Neutrophil (primary cell): ENCODE results near the gene RAVER1.
A peak's percentile ranks its signal among the peaks of the same experiment; 100 is the strongest.

Source experiments
- H3K27ac ChIP-seq: fragments of 200-600 bp; sonication (generic); 2 replicates; pipeline ENCODE4 v1.5.1; 2016; ENCODE audit warnings: mild to moderate bottlenecking, moderate library complexity
- H3K27me3 ChIP-seq: fragments of 200-600 bp; sonication (generic); 2 replicates; pipeline ENCODE4 v1.6.0; 2016; ENCODE audit warnings: mild to moderate bottlenecking
- H3K36me3 ChIP-seq: fragments of 200-600 bp; sonication (generic); 2 replicates; pipeline ENCODE4 v1.5.1; 2017
- H3K4me1 ChIP-seq, 2 experiments: fragments of 200-600 bp in 1 of 2; sonication (generic) in 1 of 2; 1 replicate in 1 of 2; 2 replicates in 1 of 2; pipeline versions ENCODE4 v1.5.1 to v1.6.1; 2013 to 2016; ENCODE audit warnings: low read depth in 1 of 2, low read length in 1 of 2, mild to moderate bottlenecking in 1 of 2, moderate library complexity in 1 of 2; ENCODE audit not compliant: control insufficient read depth in 1 of 2, insufficient read depth in 1 of 2
- H3K4me3 ChIP-seq, 2 experiments: fragments of 200-600 bp in 1 of 2; sonication (generic) in 1 of 2; 1 replicate in 1 of 2; 2 replicates in 1 of 2; pipeline ENCODE4 v1.5.1; 2013 to 2016; ENCODE audit warnings: low read depth in 1 of 2, low read length in 1 of 2, mild to moderate bottlenecking in 1 of 2, moderate library complexity in 1 of 2
- H3K9me3 ChIP-seq: fragments of 200-600 bp; sonication (generic); 2 replicates; pipeline ENCODE4 v1.5.1; 2016
- CTCF ChIP-seq: fragments of 200-600 bp; sonication (generic); IDR thresholded peaks from 2 replicates; pipeline ENCODE4 v1.5.1; 2016; ENCODE audit warnings: antibody characterized with exemption

RAVER1 gene

GRCh38 chr19:10309423-10309822 is 23.9 kb downstream of the RAVER1 start, which contains the start of gene ZGLP1:
ZGLP1 (minus strand) TSS chr19:10309815.
- H3K36me3 ChIP-seq: no peaks in the 10 kb centered on the region
- H3K9me3 ChIP-seq: no peaks in the 10 kb centered on the region
- no peaks in the 10 kb centered on the region for H3K27me3 ChIP-seq
- H3K27ac ChIP-seq: no peak within 1 kb of the TSS
- peaks cover 9 to 15% of the 10 kb centered on the region in 2 experiments for H3K4me1 ChIP-seq
- H3K4me3 ChIP-seq: no peak within 1 kb of the TSS
- TF ChIP-seq CTCF: no peak

DNA sequence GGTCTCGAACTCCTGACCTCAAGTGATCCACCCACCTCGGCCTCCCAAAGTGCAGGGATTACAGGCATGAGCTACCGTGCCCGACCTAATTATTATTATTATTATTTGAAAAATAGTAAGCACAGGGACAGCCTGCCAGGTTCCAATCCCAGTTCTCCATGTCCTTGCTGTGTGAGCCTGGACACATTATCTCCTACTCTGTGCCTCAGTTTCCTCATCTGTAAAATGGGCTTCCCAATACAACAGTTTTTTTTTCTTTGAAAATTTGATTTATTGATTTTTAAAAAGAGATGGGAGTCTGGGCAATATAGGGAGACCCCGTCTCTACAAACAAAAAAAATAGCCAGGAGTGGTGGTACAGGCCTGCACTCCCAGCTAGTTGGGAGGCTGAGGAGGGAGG is 27.0 kb downstream of the RAVER1 start:
- Histone ChIP-seq H3K27ac (no peak overlapping the region), H3K9me3 (no peaks in the 10 kb centered on the region), H3K4me1 (peaks cover 9 to 15% of the 10 kb centered on the region in 2 experiments), H3K4me3 (no peak overlapping the region), H3K27me3 (no peaks in the 10 kb centered on the region), H3K36me3 (no peaks in the 10 kb centered on the region)
- no peak for TF ChIP-seq CTCF

DNA sequence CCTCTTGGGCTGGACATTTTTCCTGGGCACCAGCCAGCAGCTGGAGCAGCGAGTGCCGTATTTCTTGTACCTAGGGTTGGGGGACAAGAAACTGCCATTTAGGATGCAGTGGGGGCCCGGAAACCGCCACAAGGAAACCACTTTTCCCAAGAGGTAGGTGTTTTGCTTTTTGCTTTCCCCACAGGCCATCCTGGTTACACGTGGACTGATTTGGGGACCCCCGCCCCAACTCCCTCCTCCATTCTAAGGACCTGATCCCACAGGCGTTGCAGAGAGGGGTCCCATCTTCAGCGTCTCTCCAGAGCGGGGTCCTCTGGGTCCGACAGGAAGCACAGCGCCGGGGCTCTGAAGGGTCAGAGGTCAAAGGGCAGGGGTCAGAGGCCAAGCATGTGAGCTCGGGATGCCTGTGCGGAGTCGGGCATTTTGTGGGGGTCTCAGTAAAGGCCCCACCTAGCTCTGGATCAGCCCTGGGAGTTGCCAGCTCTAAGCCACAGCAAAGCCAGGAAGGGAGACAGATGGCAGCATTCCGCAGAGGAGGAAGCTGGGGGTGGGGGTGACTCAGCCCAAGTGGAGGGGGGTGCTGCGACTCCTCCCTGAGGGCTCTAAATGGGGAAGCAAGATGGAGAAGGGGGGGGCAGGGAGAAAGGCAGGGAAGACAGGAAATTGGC is 28.1 kb downstream of the RAVER1 start:
- Histone ChIP-seq H3K9me3 (no peaks in the 10 kb centered on the region), H3K36me3 (no peaks in the 10 kb centered on the region), H3K4me1 (peaks cover 9 to 20% of the 10 kb centered on the region in 2 experiments), H3K27ac (peak overlapping the region; percentile 73), H3K27me3 (peaks cover under 1% of the 10 kb centered on the region), H3K4me3 (peak overlapping the region in 1 of 2 experiments; percentile 49)
- TF ChIP-seq CTCF: peak; percentile 26

- no peak for TF ChIP-seq CTCF
- H3K4me3 ChIP-seq: no peak overlapping the region
- no peaks in the 10 kb centered on the region for H3K9me3 ChIP-seq
- H3K36me3 ChIP-seq: no peaks in the 10 kb centered on the region
- peak overlapping the region; percentile 70 for H3K27ac ChIP-seq
- H3K27me3 ChIP-seq: peaks cover 56% of the 10 kb centered on the region
- H3K4me1 ChIP-seq: peaks cover 21 to 30% of the 10 kb centered on the region in 2 experiments
Measured at GRCh38 chr19:10299545-10300458, 33.5 kb downstream of the RAVER1 start.

DNA sequence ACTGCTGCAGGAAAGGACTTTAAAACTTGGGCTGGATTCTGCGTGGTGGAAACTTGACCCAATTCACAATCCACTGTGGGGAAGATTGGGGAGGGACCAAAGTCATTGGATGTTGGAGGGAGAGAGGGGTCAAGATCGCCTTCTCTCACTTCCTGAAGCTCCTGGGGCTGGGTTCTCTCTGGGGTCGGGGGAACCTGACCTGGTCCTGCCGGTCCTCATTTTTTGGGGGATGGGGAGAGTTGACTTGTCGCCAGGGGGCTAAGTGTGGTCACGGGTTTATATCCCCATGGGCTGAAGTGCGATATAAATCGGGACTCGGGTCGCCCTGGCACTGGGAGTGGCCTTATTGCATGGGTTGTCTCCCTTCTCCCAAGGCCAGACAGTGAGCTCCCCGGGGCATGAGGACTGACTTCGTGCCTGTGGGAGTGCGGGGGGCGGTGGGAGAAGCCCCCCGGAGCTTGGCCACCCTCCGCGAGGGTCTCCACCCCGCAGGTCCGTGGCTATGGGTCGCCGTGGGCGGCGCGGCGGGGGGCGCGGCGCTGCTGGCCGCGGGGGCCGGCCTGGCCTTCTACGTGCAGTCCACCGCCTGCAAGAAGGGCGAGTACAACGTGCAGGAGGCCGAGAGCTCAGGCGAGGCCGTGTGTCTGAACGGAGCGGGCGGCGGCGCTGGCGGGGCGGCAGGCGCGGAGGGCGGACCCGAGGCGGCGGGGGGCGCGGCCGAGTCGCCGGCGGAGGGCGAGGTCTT is 37.3 kb downstream of the RAVER1 start:
- peaks cover 44 to 61% of the 10 kb centered on the region in 2 experiments for H3K4me1 ChIP-seq
- H3K4me3 ChIP-seq: peak overlapping the region; percentile 54 to 58
- peaks cover 93% of the 10 kb centered on the region for H3K27me3 ChIP-seq
- H3K9me3 ChIP-seq: peaks cover 5% of the 10 kb centered on the region
- no peak for TF ChIP-seq CTCF
- peak overlapping the region; percentile 46 for H3K27ac ChIP-seq
- H3K36me3 ChIP-seq: no peaks in the 10 kb centered on the region
